DOHH2 (cell line): ENCODE results near the gene TMEM53.

Experiments used
- EZH2phosphoT487 ChIP-seq: fragments of 200-600 bp; sonication (generic); IDR thresholded peaks from 2 replicates; pipeline ENCODE4 v1.6.1; 2017; ENCODE audit warnings: borderline replicate concordance, mild to moderate bottlenecking, antibody characterized with exemption, low read length, moderate library complexity, mixed read lengths
- TF ChIP-seq, protein P1 (sequence below): fragments of 200-600 bp; sonication (generic); IDR thresholded peaks from one replicate; pipeline ENCODE4 v1.5.1; 2014; ENCODE audit warnings: antibody characterized with exemption, mild to moderate bottlenecking, low read depth, low read length; ENCODE audit not compliant: poor library complexity, severe bottlenecking

DNA sequence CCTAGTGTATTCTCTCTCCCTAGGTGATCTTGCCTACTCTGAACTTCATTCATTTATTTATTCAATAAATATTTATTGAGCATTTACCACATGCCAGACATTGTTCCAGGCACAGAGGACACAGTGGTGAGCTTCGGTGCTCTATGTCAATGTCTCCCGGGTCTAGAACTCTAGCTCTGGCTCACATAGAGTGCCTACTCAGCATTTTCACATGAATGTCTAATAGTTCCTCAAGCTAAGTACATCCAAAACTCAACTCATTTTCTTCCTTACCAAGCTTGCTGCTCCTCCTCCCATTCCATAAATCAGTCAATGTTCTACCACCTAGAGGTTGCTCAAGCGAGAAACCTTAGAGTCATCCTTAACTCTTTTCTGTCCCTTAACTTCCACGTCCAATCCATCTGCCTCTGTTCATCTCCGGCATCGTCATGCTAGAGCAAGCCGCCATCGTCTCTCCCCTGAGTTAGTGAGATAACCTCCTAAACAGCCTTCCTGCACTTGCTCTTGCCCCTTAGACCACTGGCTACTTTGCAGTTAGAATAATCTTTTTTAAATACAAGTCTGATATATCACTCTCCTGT lies 67.5 kb downstream of the TMEM53 start:
- no peak for TF ChIP-seq EZH2phosphoT487
- TF ChIP-seq, protein P1, sequence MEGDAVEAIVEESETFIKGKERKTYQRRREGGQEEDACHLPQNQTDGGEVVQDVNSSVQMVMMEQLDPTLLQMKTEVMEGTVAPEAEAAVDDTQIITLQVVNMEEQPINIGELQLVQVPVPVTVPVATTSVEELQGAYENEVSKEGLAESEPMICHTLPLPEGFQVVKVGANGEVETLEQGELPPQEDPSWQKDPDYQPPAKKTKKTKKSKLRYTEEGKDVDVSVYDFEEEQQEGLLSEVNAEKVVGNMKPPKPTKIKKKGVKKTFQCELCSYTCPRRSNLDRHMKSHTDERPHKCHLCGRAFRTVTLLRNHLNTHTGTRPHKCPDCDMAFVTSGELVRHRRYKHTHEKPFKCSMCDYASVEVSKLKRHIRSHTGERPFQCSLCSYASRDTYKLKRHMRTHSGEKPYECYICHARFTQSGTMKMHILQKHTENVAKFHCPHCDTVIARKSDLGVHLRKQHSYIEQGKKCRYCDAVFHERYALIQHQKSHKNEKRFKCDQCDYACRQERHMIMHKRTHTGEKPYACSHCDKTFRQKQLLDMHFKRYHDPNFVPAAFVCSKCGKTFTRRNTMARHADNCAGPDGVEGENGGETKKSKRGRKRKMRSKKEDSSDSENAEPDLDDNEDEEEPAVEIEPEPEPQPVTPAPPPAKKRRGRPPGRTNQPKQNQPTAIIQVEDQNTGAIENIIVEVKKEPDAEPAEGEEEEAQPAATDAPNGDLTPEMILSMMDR: no peak
